Activated T-helper 2 cell treated with anti-CD3 and anti-CD28 coated beads, Interferon-gamma antibody, Interleukin-2, Interleukin-4, amounts not matched to agents 10 μg/mL and 5 μg/mL and 100 μg/mL, durations not matched to agents 14 hours and 24 hours and 36 hours (primary cell): ENCODE data around the gene VSIG8. TPM values are rescaled to one million over a fixed set of nuclear protein-coding genes. Genes with fewer than 3 reads are reported as not detected.

Source experiments
- DNase-seq: peaks from one replicate; pipeline ENCODE4 v3.0.0; 2021; ENCODE audit warnings: low spot score
- H3K27ac Mint-ChIP-seq: one replicate; pipeline ENCODE4 v1.8.0; 2021; ENCODE audit warnings: mixed read lengths
- H3K27me3 Mint-ChIP-seq: one replicate; pipeline ENCODE4 v1.8.0; 2021; ENCODE audit warnings: low read depth, mixed read lengths
- H3K36me3 Mint-ChIP-seq: one replicate; pipeline ENCODE4 v1.8.0; 2021; ENCODE audit warnings: low read depth, mixed read lengths
- H3K4me1 Mint-ChIP-seq: one replicate; pipeline ENCODE4 v1.8.0; 2021; ENCODE audit warnings: low read depth, mixed read lengths
- H3K4me3 Mint-ChIP-seq: one replicate; pipeline ENCODE4 v1.8.0; 2021; ENCODE audit warnings: low read depth, mild to moderate bottlenecking, moderate library complexity, mixed read lengths
- H3K9me3 Mint-ChIP-seq: one replicate; pipeline ENCODE4 v1.8.0; 2021; ENCODE audit warnings: mixed read lengths
- intact Hi-C: fragments of 100-400 bp; cut with micrococcal nuclease; formaldehyde crosslinking; loops from one replicate; pipeline ENCODE4 v1.15.1; 2023
- total RNA-seq: library from RNA; stranded (reverse); gene quantifications from 2 replicates; pipeline ENCODE4 v1.2.3, GENCODE V29; 2022

The VSIG8 gene
- total RNA-seq, 1 donor from 2014 or later: not detected

DNA sequence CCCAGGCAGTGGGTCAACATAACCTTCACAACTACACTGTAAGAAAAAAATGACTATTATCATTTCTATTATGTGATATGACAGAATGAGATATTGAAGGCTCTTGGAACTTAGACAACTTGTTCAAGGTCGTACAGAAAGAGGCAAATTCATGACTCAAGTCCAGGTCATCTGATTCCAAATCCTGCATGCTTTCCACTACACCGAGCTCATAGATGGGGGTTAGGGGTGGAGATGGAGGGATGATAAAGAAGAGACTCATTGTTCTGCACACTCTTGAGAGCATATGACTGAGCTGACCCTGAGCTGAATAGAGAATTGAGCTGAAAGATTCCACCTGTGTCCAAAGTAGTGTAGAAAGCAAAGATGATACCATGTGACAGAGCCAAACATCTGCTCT, 57.5 kb downstream of the VSIG8 start:
- H3K27ac Mint-ChIP-seq: no peak overlapping the region

More for the DNA sequence above, 57.5 kb downstream of the VSIG8 start:
- H3K4me3 Mint-ChIP-seq: no peak overlapping the region
- peaks cover 8% of the 10 kb centered on the region for H3K4me1 Mint-ChIP-seq
- no peaks in the 10 kb centered on the region for H3K9me3 Mint-ChIP-seq
- no peak for DNase-seq
- no peaks in the 10 kb centered on the region for H3K36me3 Mint-ChIP-seq
- H3K27me3 Mint-ChIP-seq: peaks cover 52% of the 10 kb centered on the region
- intact Hi-C loops: no loop called here

Other genes starting within 250 kb of the VSIG8 start
- gene CRP, start 148.1 kb downstream of the VSIG8 start, total RNA-seq: not detected in 2 replicates
- 26.2 and 32.6 TPM in 2 replicates for gene DUSP23, start 81.7 kb downstream of the VSIG8 start, total RNA-seq
- gene FCRL6, start 60.3 kb downstream of the VSIG8 start, total RNA-seq: not detected in 2 replicates
- 0.34 and 0.71 TPM in 2 replicates for gene SLAMF8, start 35.8 kb downstream of the VSIG8 start, total RNA-seq
- 1.5 and 2.3 TPM in 2 replicates for gene CFAP45, start 37.5 kb upstream of the VSIG8 start, total RNA-seq
- 558 and 578 TPM in 2 replicates for gene TAGLN2, start 62.9 kb upstream of the VSIG8 start, total RNA-seq
- not detected in 2 replicates for gene IGSF9, start 83.0 kb upstream of the VSIG8 start, total RNA-seq
- gene SLAMF9, start 91.6 kb upstream of the VSIG8 start, total RNA-seq: not detected in 2 replicates
- gene PIGM, start 169.3 kb upstream of the VSIG8 start, total RNA-seq: 6.7 and 7.1 TPM in 2 replicates
- gene KCNJ10, start 207.5 kb upstream of the VSIG8 start, total RNA-seq: 0.11 TPM in 1 of 2 replicates, not detected in the other
- gene KCNJ9, start 218.9 kb upstream of the VSIG8 start, total RNA-seq: not detected in 2 replicates
- gene IGSF8, start 236.0 kb upstream of the VSIG8 start, total RNA-seq: 34.1 and 35.0 TPM in 2 replicates